ENCODE results near the gene PPP1R9B. TPM values are rescaled to one million over a fixed set of nuclear protein-coding genes. Genes with fewer than 3 reads are reported as not detected.

Gene PPP1R9B
- total and polyA plus RNA-seq, 2 of the 8 experiments (the other 6 are each of a cell fraction or from before 2014, with no cell fraction given), result 5.2 to 13.1 TPM

DNA sequence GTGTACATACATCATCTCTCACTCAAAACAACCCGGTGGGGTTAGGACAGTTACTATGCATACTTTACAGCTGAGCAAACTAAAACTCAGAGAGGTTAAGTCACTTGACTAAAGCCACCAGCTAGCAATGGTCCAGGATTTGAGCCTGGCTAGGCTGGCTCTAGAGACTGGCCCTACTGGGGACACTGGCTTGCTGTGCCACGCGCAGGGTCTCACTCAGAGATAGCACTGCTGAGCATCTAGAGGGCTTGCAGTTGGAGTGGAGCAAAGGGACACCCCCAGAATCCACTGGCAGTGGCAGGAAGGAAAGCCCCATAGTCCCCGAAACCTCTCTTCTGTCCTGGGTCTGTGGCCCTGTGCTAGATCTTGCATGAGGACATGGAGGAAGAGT lies 31.7 kb downstream of the PPP1R9B start (continued):
- TF ChIP-seq, protein P1, sequence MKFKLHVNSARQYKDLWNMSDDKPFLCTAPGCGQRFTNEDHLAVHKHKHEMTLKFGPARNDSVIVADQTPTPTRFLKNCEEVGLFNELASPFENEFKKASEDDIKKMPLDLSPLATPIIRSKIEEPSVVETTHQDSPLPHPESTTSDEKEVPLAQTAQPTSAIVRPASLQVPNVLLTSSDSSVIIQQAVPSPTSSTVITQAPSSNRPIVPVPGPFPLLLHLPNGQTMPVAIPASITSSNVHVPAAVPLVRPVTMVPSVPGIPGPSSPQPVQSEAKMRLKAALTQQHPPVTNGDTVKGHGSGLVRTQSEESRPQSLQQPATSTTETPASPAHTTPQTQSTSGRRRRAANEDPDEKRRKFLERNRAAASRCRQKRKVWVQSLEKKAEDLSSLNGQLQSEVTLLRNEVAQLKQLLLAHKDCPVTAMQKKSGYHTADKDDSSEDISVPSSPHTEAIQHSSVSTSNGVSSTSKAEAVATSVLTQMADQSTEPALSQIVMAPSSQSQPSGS (IDR thresholded peaks at IDR 0.05; ENCODE audit: low read length), result no peak
- TF ChIP-seq POLR2A (IDR thresholded peaks at IDR 0.05; ENCODE audit: control extremely low read depth in 1 of 2, low read depth in 2 of 2, low read length in 2 of 2) (no peak), SAP30 (IDR thresholded peaks at IDR 0.05; ENCODE audit: insufficient read depth, insufficient replicate concordance, low read length) (no peak), TCF12 (IDR thresholded peaks at IDR 0.05; ENCODE audit: low read depth, low read length) (no peak), SRF (IDR thresholded peaks at IDR 0.05; ENCODE audit: low read depth, low read length) (no peak), NRF1 (IDR thresholded peaks at IDR 0.05; ENCODE audit: low read depth, low read length) (no peak), TAF7 (optimal IDR thresholded peaks at IDR 0.05; ENCODE audit: borderline replicate concordance, low read depth, low read length) (no peak)
- TF ChIP-seq, protein P2, sequence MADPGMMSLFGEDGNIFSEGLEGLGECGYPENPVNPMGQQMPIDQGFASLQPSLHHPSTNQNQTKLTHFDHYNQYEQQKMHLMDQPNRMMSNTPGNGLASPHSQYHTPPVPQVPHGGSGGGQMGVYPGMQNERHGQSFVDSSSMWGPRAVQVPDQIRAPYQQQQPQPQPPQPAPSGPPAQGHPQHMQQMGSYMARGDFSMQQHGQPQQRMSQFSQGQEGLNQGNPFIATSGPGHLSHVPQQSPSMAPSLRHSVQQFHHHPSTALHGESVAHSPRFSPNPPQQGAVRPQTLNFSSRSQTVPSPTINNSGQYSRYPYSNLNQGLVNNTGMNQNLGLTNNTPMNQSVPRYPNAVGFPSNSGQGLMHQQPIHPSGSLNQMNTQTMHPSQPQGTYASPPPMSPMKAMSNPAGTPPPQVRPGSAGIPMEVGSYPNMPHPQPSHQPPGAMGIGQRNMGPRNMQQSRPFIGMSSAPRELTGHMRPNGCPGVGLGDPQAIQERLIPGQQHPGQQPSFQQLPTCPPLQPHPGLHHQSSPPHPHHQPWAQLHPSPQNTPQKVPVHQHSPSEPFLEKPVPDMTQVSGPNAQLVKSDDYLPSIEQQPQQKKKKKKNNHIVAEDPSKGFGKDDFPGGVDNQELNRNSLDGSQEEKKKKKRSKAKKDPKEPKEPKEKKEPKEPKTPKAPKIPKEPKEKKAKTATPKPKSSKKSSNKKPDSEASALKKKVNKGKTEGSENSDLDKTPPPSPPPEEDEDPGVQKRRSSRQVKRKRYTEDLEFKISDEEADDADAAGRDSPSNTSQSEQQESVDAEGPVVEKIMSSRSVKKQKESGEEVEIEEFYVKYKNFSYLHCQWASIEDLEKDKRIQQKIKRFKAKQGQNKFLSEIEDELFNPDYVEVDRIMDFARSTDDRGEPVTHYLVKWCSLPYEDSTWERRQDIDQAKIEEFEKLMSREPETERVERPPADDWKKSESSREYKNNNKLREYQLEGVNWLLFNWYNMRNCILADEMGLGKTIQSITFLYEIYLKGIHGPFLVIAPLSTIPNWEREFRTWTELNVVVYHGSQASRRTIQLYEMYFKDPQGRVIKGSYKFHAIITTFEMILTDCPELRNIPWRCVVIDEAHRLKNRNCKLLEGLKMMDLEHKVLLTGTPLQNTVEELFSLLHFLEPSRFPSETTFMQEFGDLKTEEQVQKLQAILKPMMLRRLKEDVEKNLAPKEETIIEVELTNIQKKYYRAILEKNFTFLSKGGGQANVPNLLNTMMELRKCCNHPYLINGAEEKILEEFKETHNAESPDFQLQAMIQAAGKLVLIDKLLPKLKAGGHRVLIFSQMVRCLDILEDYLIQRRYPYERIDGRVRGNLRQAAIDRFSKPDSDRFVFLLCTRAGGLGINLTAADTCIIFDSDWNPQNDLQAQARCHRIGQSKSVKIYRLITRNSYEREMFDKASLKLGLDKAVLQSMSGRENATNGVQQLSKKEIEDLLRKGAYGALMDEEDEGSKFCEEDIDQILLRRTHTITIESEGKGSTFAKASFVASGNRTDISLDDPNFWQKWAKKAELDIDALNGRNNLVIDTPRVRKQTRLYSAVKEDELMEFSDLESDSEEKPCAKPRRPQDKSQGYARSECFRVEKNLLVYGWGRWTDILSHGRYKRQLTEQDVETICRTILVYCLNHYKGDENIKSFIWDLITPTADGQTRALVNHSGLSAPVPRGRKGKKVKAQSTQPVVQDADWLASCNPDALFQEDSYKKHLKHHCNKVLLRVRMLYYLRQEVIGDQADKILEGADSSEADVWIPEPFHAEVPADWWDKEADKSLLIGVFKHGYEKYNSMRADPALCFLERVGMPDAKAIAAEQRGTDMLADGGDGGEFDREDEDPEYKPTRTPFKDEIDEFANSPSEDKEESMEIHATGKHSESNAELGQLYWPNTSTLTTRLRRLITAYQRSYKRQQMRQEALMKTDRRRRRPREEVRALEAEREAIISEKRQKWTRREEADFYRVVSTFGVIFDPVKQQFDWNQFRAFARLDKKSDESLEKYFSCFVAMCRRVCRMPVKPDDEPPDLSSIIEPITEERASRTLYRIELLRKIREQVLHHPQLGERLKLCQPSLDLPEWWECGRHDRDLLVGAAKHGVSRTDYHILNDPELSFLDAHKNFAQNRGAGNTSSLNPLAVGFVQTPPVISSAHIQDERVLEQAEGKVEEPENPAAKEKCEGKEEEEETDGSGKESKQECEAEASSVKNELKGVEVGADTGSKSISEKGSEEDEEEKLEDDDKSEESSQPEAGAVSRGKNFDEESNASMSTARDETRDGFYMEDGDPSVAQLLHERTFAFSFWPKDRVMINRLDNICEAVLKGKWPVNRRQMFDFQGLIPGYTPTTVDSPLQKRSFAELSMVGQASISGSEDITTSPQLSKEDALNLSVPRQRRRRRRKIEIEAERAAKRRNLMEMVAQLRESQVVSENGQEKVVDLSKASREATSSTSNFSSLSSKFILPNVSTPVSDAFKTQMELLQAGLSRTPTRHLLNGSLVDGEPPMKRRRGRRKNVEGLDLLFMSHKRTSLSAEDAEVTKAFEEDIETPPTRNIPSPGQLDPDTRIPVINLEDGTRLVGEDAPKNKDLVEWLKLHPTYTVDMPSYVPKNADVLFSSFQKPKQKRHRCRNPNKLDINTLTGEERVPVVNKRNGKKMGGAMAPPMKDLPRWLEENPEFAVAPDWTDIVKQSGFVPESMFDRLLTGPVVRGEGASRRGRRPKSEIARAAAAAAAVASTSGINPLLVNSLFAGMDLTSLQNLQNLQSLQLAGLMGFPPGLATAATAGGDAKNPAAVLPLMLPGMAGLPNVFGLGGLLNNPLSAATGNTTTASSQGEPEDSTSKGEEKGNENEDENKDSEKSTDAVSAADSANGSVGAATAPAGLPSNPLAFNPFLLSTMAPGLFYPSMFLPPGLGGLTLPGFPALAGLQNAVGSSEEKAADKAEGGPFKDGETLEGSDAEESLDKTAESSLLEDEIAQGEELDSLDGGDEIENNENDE (IDR thresholded peaks at IDR 0.05; ENCODE audit: insufficient replicate concordance, low read length), result no peak
